Activated CD8-positive, alpha-beta memory T cell treated with anti-CD3 and anti-CD28 coated beads for 1 hour (primary cell): ENCODE data around the gene DDX25.
"Not testable (repeated sequence)": the region's sequence is repeated elsewhere in the genome, so short reads cannot be mapped to it uniquely, and the experiment has no call there.

Experiments used
- DNase-seq, 2 donors: peaks; one replicate each; pipeline ENCODE4 v3.0.0-alpha.2; 2020; ENCODE audit warnings: low read depth in 1 of 2; ENCODE audit errors: extremely low read depth in 1 of 2

Gene DDX25

GRCh38 chr11:125902927-125903710 is 1.2 kb upstream of the DDX25 start, which contains the start of gene PUS3:
TSS of gene PUS3 (minus strand) at chr11:125903206. CDS start at chr11:125896284, 6,922 bp downstream.
- peak; percentile 60 to 81 for DNase-seq

- no peak for DNase-seq
Measured at GRCh38 chr11:125904678-125905077, 370 bp downstream of the DDX25 start.

- DNase-seq, result no peak
Measured at GRCh38 chr11:125910226-125910849, 6.0 kb downstream of the DDX25 start.

GRCh38 chr11:125914601-125915000 is 10.3 kb downstream of the DDX25 start:
- not testable (repeated sequence) for DNase-seq

- DNase-seq, result no peak
Measured at GRCh38 chr11:125916683-125917347, 12.5 kb downstream of the DDX25 start.

GRCh38 chr11:125918140-125918840 is 14.0 kb downstream of the DDX25 start:
- no peak for DNase-seq

- DNase-seq, result no peak
Measured at GRCh38 chr11:125921042-125921441, 16.7 kb downstream of the DDX25 start.

- DNase-seq, result no peak
Measured at GRCh38 chr11:125922156-125922555, 17.8 kb downstream of the DDX25 start.

- DNase-seq, result no peak
Measured at GRCh38 chr11:125923012-125923579, 18.8 kb downstream of the DDX25 start.

- no peak for DNase-seq
Measured at GRCh38 chr11:125923633-125924032, 19.3 kb downstream of the DDX25 start.

- no peak for DNase-seq
Measured at GRCh38 chr11:125924384-125925007, 20.2 kb downstream of the DDX25 start.

- DNase-seq, result no peak
Measured at GRCh38 chr11:125925247-125925740, 21.0 kb downstream of the DDX25 start.

GRCh38 chr11:125925804-125926203 is 21.5 kb downstream of the DDX25 start:
- no peak for DNase-seq

GRCh38 chr11:125926682-125927081 is 22.4 kb downstream of the DDX25 start:
- DNase-seq, result no peak

GRCh38 chr11:125929445-125930075 is 25.3 kb downstream of the DDX25 start:
- no peak for DNase-seq

- DNase-seq, result no peak
Measured at GRCh38 chr11:125930076-125930450, 25.8 kb downstream of the DDX25 start.

GRCh38 chr11:125931116-125931515 is 26.8 kb downstream of the DDX25 start:
- DNase-seq, result no peak

GRCh38 chr11:125931668-125932067 is 27.4 kb downstream of the DDX25 start:
- DNase-seq, result no peak

GRCh38 chr11:125932301-125932700 is 28.0 kb downstream of the DDX25 start:
- no peak for DNase-seq
